Measurements from ENCODE around the gene CRYBG1. TPM values are rescaled to one million over a fixed set of nuclear protein-coding genes. Genes with fewer than 3 reads are reported as not detected.
A peak's percentile ranks its signal among the peaks of the same experiment; 100 is the strongest.

CRYBG1 gene
- total and polyA plus RNA-seq, 10 of the 15 experiments (the other 5 are each of a cell fraction or from before 2014, with no cell fraction given): 6.5 to 57.0 (median 25.2) TPM

GRCh38 chr6:106325336-106326178 lies 35.0 kb upstream of the CRYBG1 start, which contains the start of gene ATG5:
Gene ATG5, minus strand, starts transcription at chr6:106325760. Its CDS starts 9,552 bp downstream, at chr6:106316208.
- peak; percentile 83 for FAIRE-seq
- no TSS peak for BruUV-seq (replicated peaks)
- POLR2A ChIA-PET: interaction anchor here (0.6 to 0.9 kb wide), 3 partner anchors 14 to 872 kb away, joined by 3 read pairs; no protein-coding TSS in a partner anchor
- SMC1A ChIA-PET (ENCODE audit: uncharacterized antibody, unreplicated experiment): interaction anchor here (0.8 to 1.0 kb wide), 3 partner anchors 11 to 843 kb away, joined by 3 to 5 read pairs (median 3); no protein-coding TSS in a partner anchor
- H3K4me2 ChIP-seq (ENCODE audit: control insufficient read depth, insufficient read depth): peak within 1 kb of the TSS; percentile 92
- H3K9ac ChIP-seq (ENCODE audit: control insufficient read depth, insufficient read depth, low read length): peak within 1 kb of the TSS; percentile 80
- in situ Hi-C loops (cut with MboI): no loop called here
- intact Hi-C loops (cut with micrococcal nuclease; ENCODE audit: unreplicated experiment): no loop called here
- peak within 1 kb of the TSS; percentile 98 for H2AFZ ChIP-seq (ENCODE audit: control insufficient read depth, low read depth, low read length)
- peaks cover 8% of the 10 kb centered on the region; the same call in 1 of the 2 replicates for H3K4me1 ChIP-seq (ENCODE audit: control insufficient read depth, insufficient read depth, low read length)
- H3K27me3 ChIP-seq (replicated peaks in 1 of 2; ENCODE audit: control insufficient read depth in 2 of 2, insufficient read depth in 2 of 2, low read length in 1 of 2): 0 out of 4 replicates have a peak, but pooled peaks cover 0 to 2% of the 10 kb centered on the region in 2 experiments
- H3K27ac ChIP-seq (ENCODE audit: control insufficient read depth, insufficient read depth): peak within 1 kb of the TSS; percentile 69
- CTCF ChIA-PET: interaction anchor here (0.7 to 1.8 kb wide), 7 partner anchors 10 to 893 kb away, joined by 3 to 9 read pairs (median 4); no protein-coding TSS in a partner anchor
- 2% methylated on average over 52 of the region's 56 CpGs for WGBS (ENCODE audit: insufficient coverage, insufficient replicate concordance, low lambda C conversion rate, missing lambda C conversion rate)
- peak within 1 kb of the TSS; percentile 79 for H3K4me3 ChIP-seq
- RAD21 ChIA-PET (ENCODE audit: unreplicated experiment): interaction anchor here (0.6 to 1.5 kb wide), 6 partner anchors 10 to 1512 kb away, joined by 3 to 6 read pairs (median 4); no protein-coding TSS in a partner anchor
- peak; percentile 97 for DNase-seq (ENCODE audit: low read depth, low spot score)
- ATAC-seq: peak; percentile 97
- H3K79me2 ChIP-seq (ENCODE audit: control insufficient read depth, insufficient read depth, low read length): peaks cover 38% of the 10 kb centered on the region
- no peaks in the 10 kb centered on the region for H3K36me3 ChIP-seq (ENCODE audit: control insufficient read depth in 2 of 2, insufficient read depth in 2 of 2, low read length in 1 of 2)
- H3K9me3 ChIP-seq (replicated peaks; ENCODE audit: control insufficient read depth, insufficient read depth, low read length): no peaks in the 10 kb centered on the region
- H4K20me1 ChIP-seq (ENCODE audit: control insufficient read depth, insufficient read depth): 0 out of 2 replicates have a peak, but pooled peaks cover 2% of the 10 kb centered on the region
- TF ChIP-seq KDM1A (IDR thresholded peaks at IDR 0.05; ENCODE audit: borderline replicate concordance) (no peak), GABPA (IDR thresholded peaks at IDR 0.05; ENCODE audit: low read depth) (peak; percentile 89), RAD51 (IDR thresholded peaks at IDR 0.05) (peak; percentile 93), HDAC6 (IDR thresholded peaks at IDR 0.05; ENCODE audit: unreplicated experiment) (no peak), ASH2L (IDR thresholded peaks at IDR 0.05; ENCODE audit: borderline replicate concordance, low read depth) (0 out of 2 replicates have a peak, but pooled peaks have one; percentile 76), RFX5 (IDR thresholded peaks at IDR 0.05; ENCODE audit: low read depth, low read length) (no peak; the same call in 1 of the 2 replicates), SMC3 (IDR thresholded peaks at IDR 0.05; ENCODE audit: borderline replicate concordance, low read length) (no peak), PKNOX1 (IDR thresholded peaks at IDR 0.05) (peak; percentile 17; the same call in 1 of the 2 replicates), ZNF207 (IDR thresholded peaks at IDR 0.05; ENCODE audit: borderline replicate concordance) (no peak), MYB (IDR thresholded peaks at IDR 0.05; ENCODE audit: borderline replicate concordance, low read depth, low read length) (no peak), POU2F2 (IDR thresholded peaks at IDR 0.05; ENCODE audit: borderline replicate concordance, low read depth, low read length) (peak; percentile 45; the same call in 1 of the 3 replicates), NFYB (IDR thresholded peaks at IDR 0.05; ENCODE audit: insufficient read depth, low read depth, low read length) (no peak), NFXL1 (IDR thresholded peaks at IDR 0.05; ENCODE audit: borderline replicate concordance) (no peak), NFYA (IDR thresholded peaks at IDR 0.05; ENCODE audit: borderline replicate concordance, low read depth, low read length) (no peak), ZNF384 (IDR thresholded peaks at IDR 0.05; ENCODE audit: borderline replicate concordance, low read depth, low read length) (no peak), LARP7 (IDR thresholded peaks at IDR 0.05) (peak; percentile 72), BACH1 (IDR thresholded peaks at IDR 0.05; ENCODE audit: borderline replicate concordance) (peak; percentile 85; the same call in 1 of the 2 replicates), ATF7 (IDR thresholded peaks at IDR 0.05; ENCODE audit: low read depth) (peak; percentile 99), TBL1XR1 (IDR thresholded peaks at IDR 0.05; ENCODE audit: low read depth, low read length) (0 out of 2 replicates have a peak, but pooled peaks have one; percentile 17), SP1 (IDR thresholded peaks at IDR 0.05; ENCODE audit: low read depth, low read length) (peak; percentile 22), MAX (IDR thresholded peaks at IDR 0.05; ENCODE audit: low read depth, low read length) (peak; percentile 98), KLF5 (IDR thresholded peaks at IDR 0.05; ENCODE audit: partially characterized antibody) (peak; percentile 75), BCL11A (IDR thresholded peaks at IDR 0.05; ENCODE audit: low read depth, low read length) (no peak), KAT2A (conservative IDR thresholded peaks at IDR 0.05; ENCODE audit: control insufficient read depth, low read depth, low read length) (no peak), CBFB (IDR thresholded peaks at IDR 0.05; ENCODE audit: low read depth) (peak; percentile 70; the same call in 1 of the 2 replicates)
